Glomerular visceral epithelial cell (primary cell): ENCODE results near the gene EGLN2.
"Not testable (repeated sequence)": the region's sequence is repeated elsewhere in the genome, so short reads cannot be mapped to it uniquely, and the experiment has no call there.

Source experiments
- DNase-seq: peaks from one replicate; pipeline ENCODE4 v3.0.0-alpha.2; 2016; ENCODE audit errors: extremely low spot score

The EGLN2 gene

DNA sequence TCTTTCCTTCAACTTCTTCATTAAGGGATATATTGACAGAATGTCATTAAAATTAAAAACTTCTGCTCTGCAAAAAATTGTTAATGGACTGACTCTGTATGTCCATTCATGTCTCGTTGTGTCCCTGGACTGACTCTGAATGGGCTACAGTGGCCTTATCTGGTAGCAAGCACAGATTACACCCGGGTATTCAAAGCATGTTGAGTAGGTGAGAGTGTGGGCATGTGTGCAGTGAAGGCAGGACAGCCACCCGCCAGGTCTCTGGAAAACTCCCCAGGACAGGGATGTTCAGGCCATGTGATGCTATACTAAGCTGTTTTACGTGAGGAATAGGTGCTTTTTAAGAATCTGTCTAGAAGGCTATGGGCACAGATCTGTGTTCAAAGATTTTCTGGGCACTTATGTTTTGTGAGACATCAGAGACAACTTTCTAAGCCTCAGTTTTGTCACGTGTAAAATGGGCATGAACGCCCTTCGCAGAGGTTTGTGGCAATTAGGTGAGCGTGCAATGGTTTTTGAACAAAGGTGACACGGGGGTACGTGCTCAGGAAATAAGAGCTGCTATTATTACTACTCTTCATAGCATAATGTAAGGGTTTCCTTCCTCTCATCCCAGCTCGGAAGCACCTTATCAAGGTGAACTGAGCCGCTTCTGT is 44.1 kb downstream of the EGLN2 start:
- DNase-seq: not testable (repeated sequence)

DNA sequence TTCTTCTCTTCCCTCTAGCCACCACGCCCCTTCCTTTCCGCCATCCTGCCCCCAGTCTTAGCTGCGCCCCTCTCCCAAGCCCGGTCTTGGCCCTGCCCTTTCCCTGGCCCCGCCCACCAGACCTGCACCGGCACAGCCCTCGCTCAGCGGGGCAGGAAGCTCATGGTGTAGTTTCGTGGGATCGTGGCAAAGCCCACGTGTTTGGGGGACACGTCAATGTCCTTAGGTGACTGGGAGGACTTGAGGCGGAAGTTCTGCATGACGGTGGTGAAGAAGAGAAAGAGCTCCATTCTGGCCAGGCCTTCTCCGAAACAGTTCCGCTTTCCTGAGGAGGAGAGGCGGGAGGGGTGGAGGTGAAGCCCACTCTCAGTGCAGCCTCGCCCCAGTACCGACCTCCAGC is 44.7 kb downstream of the EGLN2 start:
- DNase-seq: not testable (repeated sequence)

DNA sequence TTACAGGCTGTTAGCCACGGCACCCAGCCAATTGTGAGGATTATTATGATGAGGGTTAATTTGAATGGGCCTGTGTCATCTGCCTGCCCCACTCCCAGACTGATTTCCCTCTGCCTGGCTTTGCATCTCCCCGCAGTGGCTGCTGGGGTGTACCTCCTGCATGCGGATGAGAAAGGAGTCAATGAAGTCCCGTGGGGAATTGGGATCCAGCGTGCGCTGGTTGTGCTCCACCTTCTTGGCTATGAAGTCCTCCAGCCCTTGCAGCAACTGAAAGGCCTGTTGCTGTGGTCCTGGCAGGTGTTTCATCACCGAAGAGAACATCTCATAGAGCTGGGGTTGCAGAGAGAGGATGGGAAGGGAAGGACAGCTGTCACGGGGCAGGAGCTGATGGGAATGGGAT is 47.7 kb downstream of the EGLN2 start:
- not testable (repeated sequence) for DNase-seq

DNA sequence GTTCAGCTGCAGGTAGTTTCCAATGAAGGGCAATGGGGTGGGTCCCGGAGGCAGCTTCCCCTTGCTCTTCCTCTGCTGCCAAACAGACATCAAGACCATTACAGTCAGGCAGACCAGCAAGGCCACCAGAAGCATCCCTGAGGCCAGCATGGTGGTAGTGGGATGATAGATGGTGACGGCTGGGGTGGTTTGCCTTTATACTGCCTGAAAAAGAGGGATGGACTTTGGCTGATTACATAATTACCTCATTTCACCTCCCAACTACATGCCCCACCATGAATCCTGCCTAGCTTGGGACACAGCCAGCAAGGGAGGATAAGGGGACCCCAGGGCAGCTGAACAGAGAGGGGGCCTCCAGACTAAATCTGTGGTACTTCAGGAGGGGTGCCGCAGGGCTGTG is 51.3 kb downstream of the EGLN2 start, which contains the start of gene CYP2A6:
Gene CYP2A6 (minus strand): TSS at position 171 of the 400 bp plus-strand sequence. CDS start 21 bp downstream, at position 150.
- not testable (repeated sequence) for DNase-seq

DNA sequence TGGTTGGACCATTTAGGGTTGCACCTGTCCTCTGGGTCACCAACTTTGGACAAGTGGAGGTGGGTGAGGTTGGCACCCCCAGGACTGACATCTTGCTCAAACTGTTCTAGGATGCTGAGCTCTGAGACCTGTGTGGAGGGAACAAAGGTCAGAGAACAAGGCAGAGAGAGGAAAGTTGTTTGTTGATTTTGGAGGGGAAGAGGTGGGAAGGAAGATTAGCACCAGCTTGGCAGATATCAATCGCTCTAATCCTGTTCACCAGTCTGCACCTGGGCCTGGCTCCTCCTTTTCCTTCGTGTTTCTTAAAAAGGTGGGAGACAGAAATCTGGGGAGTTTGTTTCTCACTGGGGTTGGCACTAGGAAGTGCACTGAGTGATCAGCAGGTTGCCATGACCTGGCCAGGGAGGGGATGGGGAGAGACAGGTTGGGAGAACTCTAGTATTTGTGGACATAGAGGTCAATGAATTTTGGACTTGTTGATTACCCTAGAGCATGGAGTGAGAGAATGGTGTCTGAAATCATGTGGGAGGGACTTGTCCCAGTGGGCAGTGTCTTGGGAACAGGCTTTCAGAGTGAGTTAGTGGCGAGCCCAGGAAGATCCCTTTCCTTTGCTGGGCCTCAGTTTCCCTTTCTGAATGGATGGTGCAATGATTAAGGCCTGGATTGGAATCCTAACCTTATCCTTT is 53.6 kb downstream of the EGLN2 start:
- not testable (repeated sequence) for DNase-seq
